GM23338 (cell line): Measurements from ENCODE around the gene AMOTL1. TPM values are rescaled to one million over a fixed set of nuclear protein-coding genes. Genes with fewer than 3 reads are reported as not detected.

ENCODE experiments used
- ATAC-seq: fragments of 200-7000 bp; cut with Tn5 transposase; 3 replicates; pipeline ENCODE4 v1.9.1; 2020
- DNase-seq: peaks from one replicate; pipeline ENCODE4 v3.0.0-alpha.2; 2015; ENCODE audit warnings: low spot score
- H2AFZ ChIP-seq: fragments of 200-600 bp; sonication (generic); 2 replicates; pipeline ENCODE4 v1.8.0; 2016; ENCODE audit warnings: antibody characterized with exemption, mild to moderate bottlenecking, moderate library complexity
- H3F3A ChIP-seq: fragments of 200-600 bp; sonication (generic); replicated peaks from 2 replicates; pipeline ENCODE4 v1.8.0; 2017; ENCODE audit warnings: antibody characterized with exemption, mixed run types, low read depth
- H3K27ac ChIP-seq: fragments of 200-600 bp; sonication (generic); 2 replicates; pipeline ENCODE4 v1.6.1; 2016; ENCODE audit warnings: low read depth
- H3K27me3 ChIP-seq: fragments of 200-600 bp; sonication (generic); 2 replicates; pipeline ENCODE4 v1.8.0; 2016; ENCODE audit warnings: mild to moderate bottlenecking, mixed run types, moderate library complexity; ENCODE audit not compliant: insufficient read depth
- H3K36me3 ChIP-seq: fragments of 200-600 bp; sonication (generic); 2 replicates; pipeline ENCODE4 v1.8.0; 2016; ENCODE audit warnings: mild to moderate bottlenecking; ENCODE audit not compliant: insufficient read depth
- H3K4me1 ChIP-seq: fragments of 200-600 bp; sonication (generic); 2 replicates; pipeline ENCODE4 v1.8.0; 2016; ENCODE audit warnings: mild to moderate bottlenecking, moderate library complexity; ENCODE audit not compliant: insufficient read depth
- H3K4me2 ChIP-seq: fragments of 200-600 bp; sonication (generic); 2 replicates; pipeline ENCODE4 v1.7.1; 2017; ENCODE audit warnings: mixed run types
- H3K4me3 ChIP-seq: fragments of 200-600 bp; sonication (generic); 2 replicates; pipeline ENCODE4 v1.6.1; 2016; ENCODE audit warnings: mixed run types
- H3K79me2 ChIP-seq: fragments of 200-600 bp; sonication (generic); replicated peaks from 2 replicates; pipeline ENCODE4 v1.8.0; 2017; ENCODE audit warnings: mild to moderate bottlenecking; ENCODE audit not compliant: insufficient read depth
- H3K9me2 ChIP-seq: fragments of 200-600 bp; sonication (generic); 2 replicates; pipeline ENCODE4 v1.8.0; 2017; ENCODE audit not compliant: insufficient read depth
- H4K20me1 ChIP-seq: fragments of 200-600 bp; sonication (generic); replicated peaks from 2 replicates; pipeline ENCODE4 v1.8.0; 2017; ENCODE audit warnings: mild to moderate bottlenecking; ENCODE audit not compliant: insufficient read depth
- H3K27ac Mint-ChIP-seq: 2 replicates; pipeline ENCODE4 v1.8.0; 2020; ENCODE audit warnings: inconsistent platforms, mild to moderate bottlenecking, moderate library complexity, mixed read lengths
- H3K27me3 Mint-ChIP-seq: 3 replicates; pipeline ENCODE4 v1.8.0; 2022; ENCODE audit warnings: low read depth, mild to moderate bottlenecking, moderate library complexity, mixed read lengths, inconsistent platforms; ENCODE audit not compliant: insufficient read depth, poor library complexity
- H3K36me3 Mint-ChIP-seq: 3 replicates; pipeline ENCODE4 v1.8.0; 2021; ENCODE audit warnings: low read depth, mild to moderate bottlenecking, inconsistent platforms, moderate library complexity, mixed read lengths
- H3K4me1 Mint-ChIP-seq: 3 replicates; pipeline ENCODE4 v1.8.0; 2020; ENCODE audit warnings: mild to moderate bottlenecking, inconsistent platforms, mixed read lengths
- H3K4me3 Mint-ChIP-seq: 3 replicates; pipeline ENCODE4 v1.8.0; 2021; ENCODE audit warnings: moderate library complexity, mild to moderate bottlenecking, inconsistent platforms, mixed read lengths
- H3K9me3 Mint-ChIP-seq: 3 replicates; pipeline ENCODE4 v1.8.0; 2020; ENCODE audit warnings: moderate library complexity, mild to moderate bottlenecking, inconsistent platforms, mixed read lengths
- CREB1 ChIP-seq: fragments of 250-450 bp; sonication (Bioruptor Pico); IDR thresholded peaks from 2 replicates; pipeline ENCODE4 v1.5.0; 2020; ENCODE audit warnings: low read depth, mild to moderate bottlenecking, moderate library complexity
- CTCF ChIP-seq, 2 experiments: fragments of 200-600 bp in 1 of 2; sonication (generic) in 1 of 2; conservative IDR thresholded peaks; 2 replicates each; pipeline versions ENCODE4 v1.5.1 to v1.6.1; 2016 to 2017; ENCODE audit warnings: antibody characterized with exemption in 2 of 2, low read depth in 2 of 2, mild to moderate bottlenecking in 2 of 2, moderate library complexity in 1 of 2
- ETS1 ChIP-seq: IDR thresholded peaks from 2 replicates; pipeline ENCODE4 v1.6.1; 2016; ENCODE audit warnings: antibody characterized with exemption
- EZH2 ChIP-seq: fragments of 200-600 bp; sonication (generic); IDR thresholded peaks from one replicate; pipeline ENCODE4 v1.8.0; 2017; ENCODE audit warnings: antibody characterized with exemption, mild to moderate bottlenecking, low read depth; ENCODE audit not compliant: unreplicated experiment
- EZH2phosphoT487 ChIP-seq: fragments of 200-600 bp; sonication (generic); IDR thresholded peaks from one replicate; pipeline ENCODE4 v1.8.1; 2018; ENCODE audit warnings: antibody characterized with exemption; ENCODE audit not compliant: unreplicated experiment
- JUNB ChIP-seq: IDR thresholded peaks from one replicate; pipeline ENCODE4 v1.6.1; 2016; ENCODE audit warnings: antibody characterized with exemption; ENCODE audit not compliant: unreplicated experiment
- NANOG ChIP-seq: IDR thresholded peaks from 2 replicates; pipeline ENCODE4 v1.6.1; 2016; ENCODE audit warnings: antibody characterized with exemption, borderline replicate concordance
- POLR2AphosphoS5 ChIP-seq: IDR thresholded peaks from 2 replicates; pipeline ENCODE4 v1.6.1; 2016; ENCODE audit warnings: antibody characterized with exemption, low read depth
- REST ChIP-seq: IDR thresholded peaks from one replicate; pipeline ENCODE4 v1.6.1; 2018; ENCODE audit warnings: antibody characterized with exemption; ENCODE audit not compliant: unreplicated experiment
- STAT1 ChIP-seq: IDR thresholded peaks from one replicate; pipeline ENCODE4 v1.6.1; 2016; ENCODE audit warnings: antibody characterized with exemption; ENCODE audit not compliant: unreplicated experiment
- ZNF114 ChIP-seq: fragments of 250-450 bp; sonication (Bioruptor Pico); IDR thresholded peaks from 2 replicates; pipeline ENCODE4 v1.5.0; 2020; ENCODE audit warnings: mild to moderate bottlenecking, moderate library complexity
- ZNF331 ChIP-seq: fragments of 250-450 bp; sonication (Bioruptor Pico); IDR thresholded peaks from 2 replicates; pipeline ENCODE4 v1.5.0; 2020; ENCODE audit warnings: low read depth, mild to moderate bottlenecking, moderate library complexity
- polyA plus RNA-seq: library from polyadenylated mRNA; unstranded; fragments of >200 nt; fragmentation: Nextera tagmentation; extraction: Ambion mirVana; gene quantifications from 2 replicates; pipeline ENCODE4 v1.2.1, GENCODE V29; 2016
- total RNA-seq: library from RNA; depleted of rRNA; stranded (reverse); fragments of >200 nt; shearing (Covaris generic); gene quantifications from 2 replicates; pipeline ENCODE4 v1.2.3, GENCODE V29; 2014
- TF ChIP-seq, protein P1 (sequence below): fragments of 250-450 bp; sonication (Bioruptor Pico); IDR thresholded peaks from 2 replicates; pipeline ENCODE4 v1.5.0; 2020; ENCODE audit warnings: mild to moderate bottlenecking, moderate library complexity

Gene AMOTL1
- total and polyA plus RNA-seq, 2 experiments from 2014 or later = 4.3 to 18.7 TPM

- no peak overlapping the region for H3K4me3 ChIP-seq
- H3K4me3 Mint-ChIP-seq = no peak overlapping the region
- H3K27ac ChIP-seq = no peak overlapping the region
- H3K9me3 Mint-ChIP-seq = no peaks in the 10 kb centered on the region
- H3K27ac Mint-ChIP-seq = no peak overlapping the region
- H3K27me3 ChIP-seq = no peaks in the 10 kb centered on the region
- H3K36me3 Mint-ChIP-seq = peaks cover 62% of the 10 kb centered on the region
- ATAC-seq = peak; percentile 66
- no peaks in the 10 kb centered on the region for H3F3A ChIP-seq
- H3K36me3 ChIP-seq = no peaks in the 10 kb centered on the region; the same call in 1 of the 2 replicates
- TF ChIP-seq, protein P1, sequence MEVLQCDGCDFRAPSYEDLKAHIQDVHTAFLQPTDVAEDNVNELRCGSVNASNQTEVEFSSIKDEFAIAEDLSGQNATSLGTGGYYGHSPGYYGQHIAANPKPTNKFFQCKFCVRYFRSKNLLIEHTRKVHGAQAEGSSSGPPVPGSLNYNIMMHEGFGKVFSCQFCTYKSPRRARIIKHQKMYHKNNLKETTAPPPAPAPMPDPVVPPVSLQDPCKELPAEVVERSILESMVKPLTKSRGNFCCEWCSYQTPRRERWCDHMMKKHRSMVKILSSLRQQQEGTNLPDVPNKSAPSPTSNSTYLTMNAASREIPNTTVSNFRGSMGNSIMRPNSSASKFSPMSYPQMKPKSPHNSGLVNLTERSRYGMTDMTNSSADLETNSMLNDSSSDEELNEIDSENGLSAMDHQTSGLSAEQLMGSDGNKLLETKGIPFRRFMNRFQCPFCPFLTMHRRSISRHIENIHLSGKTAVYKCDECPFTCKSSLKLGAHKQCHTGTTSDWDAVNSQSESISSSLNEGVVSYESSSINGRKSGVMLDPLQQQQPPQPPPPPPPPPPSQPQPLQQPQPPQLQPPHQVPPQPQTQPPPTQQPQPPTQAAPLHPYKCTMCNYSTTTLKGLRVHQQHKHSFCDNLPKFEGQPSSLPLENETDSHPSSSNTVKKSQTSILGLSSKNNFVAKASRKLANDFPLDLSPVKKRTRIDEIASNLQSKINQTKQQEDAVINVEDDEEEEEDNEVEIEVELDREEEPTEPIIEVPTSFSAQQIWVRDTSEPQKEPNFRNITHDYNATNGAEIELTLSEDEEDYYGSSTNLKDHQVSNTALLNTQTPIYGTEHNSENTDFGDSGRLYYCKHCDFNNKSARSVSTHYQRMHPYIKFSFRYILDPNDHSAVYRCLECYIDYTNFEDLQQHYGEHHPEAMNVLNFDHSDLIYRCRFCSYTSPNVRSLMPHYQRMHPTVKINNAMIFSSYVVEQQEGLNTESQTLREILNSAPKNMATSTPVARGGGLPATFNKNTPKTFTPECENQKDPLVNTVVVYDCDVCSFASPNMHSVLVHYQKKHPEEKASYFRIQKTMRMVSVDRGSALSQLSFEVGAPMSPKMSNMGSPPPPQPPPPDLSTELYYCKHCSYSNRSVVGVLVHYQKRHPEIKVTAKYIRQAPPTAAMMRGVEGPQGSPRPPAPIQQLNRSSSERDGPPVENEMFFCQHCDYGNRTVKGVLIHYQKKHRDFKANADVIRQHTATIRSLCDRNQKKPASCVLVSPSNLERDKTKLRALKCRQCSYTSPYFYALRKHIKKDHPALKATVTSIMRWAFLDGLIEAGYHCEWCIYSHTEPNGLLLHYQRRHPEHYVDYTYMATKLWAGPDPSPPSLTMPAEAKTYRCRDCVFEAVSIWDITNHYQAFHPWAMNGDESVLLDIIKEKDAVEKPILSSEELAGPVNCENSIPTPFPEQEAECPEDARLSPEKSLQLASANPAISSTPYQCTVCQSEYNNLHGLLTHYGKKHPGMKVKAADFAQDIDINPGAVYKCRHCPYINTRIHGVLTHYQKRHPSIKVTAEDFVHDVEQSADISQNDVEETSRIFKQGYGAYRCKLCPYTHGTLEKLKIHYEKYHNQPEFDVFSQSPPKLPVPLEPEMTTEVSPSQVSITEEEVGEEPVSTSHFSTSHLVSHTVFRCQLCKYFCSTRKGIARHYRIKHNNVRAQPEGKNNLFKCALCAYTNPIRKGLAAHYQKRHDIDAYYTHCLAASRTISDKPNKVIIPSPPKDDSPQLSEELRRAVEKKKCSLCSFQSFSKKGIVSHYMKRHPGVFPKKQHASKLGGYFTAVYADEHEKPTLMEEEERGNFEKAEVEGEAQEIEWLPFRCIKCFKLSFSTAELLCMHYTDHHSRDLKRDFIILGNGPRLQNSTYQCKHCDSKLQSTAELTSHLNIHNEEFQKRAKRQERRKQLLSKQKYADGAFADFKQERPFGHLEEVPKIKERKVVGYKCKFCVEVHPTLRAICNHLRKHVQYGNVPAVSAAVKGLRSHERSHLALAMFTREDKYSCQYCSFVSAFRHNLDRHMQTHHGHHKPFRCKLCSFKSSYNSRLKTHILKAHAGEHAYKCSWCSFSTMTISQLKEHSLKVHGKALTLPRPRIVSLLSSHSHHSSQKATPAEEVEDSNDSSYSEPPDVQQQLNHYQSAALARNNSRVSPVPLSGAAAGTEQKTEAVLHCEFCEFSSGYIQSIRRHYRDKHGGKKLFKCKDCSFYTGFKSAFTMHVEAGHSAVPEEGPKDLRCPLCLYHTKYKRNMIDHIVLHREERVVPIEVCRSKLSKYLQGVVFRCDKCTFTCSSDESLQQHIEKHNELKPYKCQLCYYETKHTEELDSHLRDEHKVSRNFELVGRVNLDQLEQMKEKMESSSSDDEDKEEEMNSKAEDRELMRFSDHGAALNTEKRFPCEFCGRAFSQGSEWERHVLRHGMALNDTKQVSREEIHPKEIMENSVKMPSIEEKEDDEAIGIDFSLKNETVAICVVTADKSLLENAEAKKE (CRISPR knock-in tag) = no peak
- TF ChIP-seq ETS1 = no peak
- no peak for TF ChIP-seq STAT1
- no peak for TF ChIP-seq REST
- TF ChIP-seq CTCF (conservative IDR thresholded peaks at IDR 0.05; ENCODE audit: low read depth in 2 of 2) = no peak
- TF ChIP-seq CREB1 = no peak
- TF ChIP-seq EZH2 = no peak
- TF ChIP-seq EZH2phosphoT487 = no peak
- no peak for TF ChIP-seq NANOG
- TF ChIP-seq POLR2AphosphoS5 = no peak
- no peak for TF ChIP-seq ZNF114 (CRISPR knock-in tag)
- no peak for TF ChIP-seq ZNF331 (CRISPR knock-in tag)
- TF ChIP-seq JUNB = no peak
- peaks cover 4% of the 10 kb centered on the region for H3K27me3 Mint-ChIP-seq
- no peak for DNase-seq
- peaks cover 4% of the 10 kb centered on the region; the same call in 1 of the 3 replicates for H3K4me1 Mint-ChIP-seq
- H3K9me2 ChIP-seq = no peaks in the 10 kb centered on the region
- no peak overlapping the region for H3K4me2 ChIP-seq
- H3K79me2 ChIP-seq = no peaks in the 10 kb centered on the region
- no peaks in the 10 kb centered on the region for H4K20me1 ChIP-seq
- H3K4me1 ChIP-seq = no peaks in the 10 kb centered on the region
- no peak overlapping the region for H2AFZ ChIP-seq
Observed at GRCh38 chr11:94873916-94874540, 105.9 kb downstream of the AMOTL1 start.
